Right lobe of liver (tissue), 4 donors: ENCODE results near the gene VSTM2B.

Source experiments
- POLR2A ChIP-seq: fragments of 450-650 bp; IDR thresholded peaks from one replicate; pipeline ENCODE4 v1.6.1; 2017; ENCODE audit warnings: antibody characterized with exemption, mild to moderate bottlenecking
- TF ChIP-seq, protein P1 (sequence below), 4 donors: fragments of 200-600 bp in 3 of 4; fragments of 450-650 bp in 1 of 4; IDR thresholded peaks; one replicate each; pipeline versions ENCODE4 v1.5.1 to v1.8.0; 2016 to 2022; ENCODE audit warnings: antibody characterized with exemption in 4 of 4, mild to moderate bottlenecking in 2 of 4
- donor health status: DM: no; HTN: no; CAD: no.
- donor health status: DM: no; HTN: no; CAD: no.
- donor health status: DM: no; HTN: yes; CAD: no.

GRCh38 chr19:29544656-29545360, 19.0 kb downstream of the VSTM2B start:
- TF ChIP-seq, protein P1, sequence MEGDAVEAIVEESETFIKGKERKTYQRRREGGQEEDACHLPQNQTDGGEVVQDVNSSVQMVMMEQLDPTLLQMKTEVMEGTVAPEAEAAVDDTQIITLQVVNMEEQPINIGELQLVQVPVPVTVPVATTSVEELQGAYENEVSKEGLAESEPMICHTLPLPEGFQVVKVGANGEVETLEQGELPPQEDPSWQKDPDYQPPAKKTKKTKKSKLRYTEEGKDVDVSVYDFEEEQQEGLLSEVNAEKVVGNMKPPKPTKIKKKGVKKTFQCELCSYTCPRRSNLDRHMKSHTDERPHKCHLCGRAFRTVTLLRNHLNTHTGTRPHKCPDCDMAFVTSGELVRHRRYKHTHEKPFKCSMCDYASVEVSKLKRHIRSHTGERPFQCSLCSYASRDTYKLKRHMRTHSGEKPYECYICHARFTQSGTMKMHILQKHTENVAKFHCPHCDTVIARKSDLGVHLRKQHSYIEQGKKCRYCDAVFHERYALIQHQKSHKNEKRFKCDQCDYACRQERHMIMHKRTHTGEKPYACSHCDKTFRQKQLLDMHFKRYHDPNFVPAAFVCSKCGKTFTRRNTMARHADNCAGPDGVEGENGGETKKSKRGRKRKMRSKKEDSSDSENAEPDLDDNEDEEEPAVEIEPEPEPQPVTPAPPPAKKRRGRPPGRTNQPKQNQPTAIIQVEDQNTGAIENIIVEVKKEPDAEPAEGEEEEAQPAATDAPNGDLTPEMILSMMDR (IDR thresholded peaks at IDR 0.05): no peak
- no peak for TF ChIP-seq POLR2A
